Upper lobe of left lung (tissue), 6 donors: Measurements from ENCODE around the gene ILF2. TPM values are rescaled to one million over a fixed set of nuclear protein-coding genes. Genes with fewer than 3 reads are reported as not detected.
"Not testable (repeated sequence)": the region's sequence is repeated elsewhere in the genome, so short reads cannot be mapped to it uniquely, and the experiment has no call there.

Experiments
- ATAC-seq, 2 donors: fragments of 200-7000 bp; cut with Tn5 transposase; one replicate each; pipeline ENCODE4 v1.9.1; 2022; ENCODE audit warnings: mild to moderate bottlenecking in 2 of 2, moderate library complexity in 2 of 2; ENCODE audit not compliant: low FRiP score in 2 of 2
- DNase-seq, 2 donors: peaks; one replicate each; pipeline ENCODE4 v3.0.0-alpha.2; 2019 to 2020
- H3K27ac ChIP-seq, 4 donors: fragments of 200-600 bp; sonication (generic); one replicate each; pipeline ENCODE4 v1.5.1; 2016 to 2019
- H3K27me3 ChIP-seq, 4 donors: fragments of 200-600 bp; sonication (generic); one replicate each; pipeline ENCODE4 v1.5.1; 2017 to 2019
- H3K36me3 ChIP-seq, 4 donors: fragments of 200-600 bp; sonication (generic); one replicate each; pipeline ENCODE4 v1.5.1; 2016 to 2019
- H3K4me1 ChIP-seq, 4 donors: fragments of 200-600 bp; sonication (generic); one replicate each; pipeline ENCODE4 v1.5.1; 2018 to 2019
- H3K4me3 ChIP-seq, 4 donors: fragments of 200-600 bp; sonication (generic); one replicate each; pipeline ENCODE4 v1.5.1; 2017 to 2019; ENCODE audit warnings: mild to moderate bottlenecking in 2 of 4, moderate library complexity in 1 of 4
- H3K9me3 ChIP-seq, 4 donors: fragments of 200-600 bp; sonication (generic); one replicate each; pipeline ENCODE4 v1.5.1; 2018 to 2019
- EP300 ChIP-seq, 4 donors: sonication (generic); formaldehyde crosslinking; IDR thresholded peaks; one replicate each; pipeline ENCODE4 v1.5.1; 2017; ENCODE audit warnings: antibody characterized with exemption in 4 of 4, control low read depth in 2 of 4
- POLR2A ChIP-seq, 4 donors: fragments of 450-650 bp; IDR thresholded peaks; one replicate each; pipeline ENCODE4 v1.5.1; 2016 to 2017; ENCODE audit warnings: antibody characterized with exemption in 4 of 4, mild to moderate bottlenecking in 2 of 4
- POLR2AphosphoS5 ChIP-seq, 2 donors: sonication (generic); formaldehyde crosslinking; IDR thresholded peaks; one replicate each; pipeline ENCODE4 v1.5.1; 2017; ENCODE audit warnings: antibody characterized with exemption in 2 of 2
- WGBS, 2 donors: methylation state at CpG; one replicate each; pipeline ENCODE4 v1.1.5; 2017 to 2018; 5-methylcytosine and 5-hydroxymethylcytosine counted together
- total RNA-seq, 6 donors: library from RNA; depleted of rRNA in 4 of 6; stranded (reverse); fragments of >200 nt in 4 of 6; gene quantifications; one replicate each; pipeline versions ENCODE4 v1.1.0 to v1.2.1, GENCODE V29; 2016 to 2021
- TF ChIP-seq, protein P1 (sequence below), 6 experiments: fragments of 450-650 bp in 4 of 6; fragments of 200-600 bp in 2 of 6; sonication (generic) in 2 of 6; IDR thresholded peaks; one replicate each; pipeline ENCODE4 v1.5.1; 2016 to 2019; ENCODE audit warnings: antibody characterized with exemption in 6 of 6
- donor health status: DM: no; HTN: no; CAD: no; lungs with moderate emphysema.
- donor health status: DM: no; HTN: yes; CAD: no; lungs with severe emphysema.

Gene ILF2
- 100 to 1,000 TPM in 1 of 6 donors, 10 to 100 TPM in 5; 21.0 to 120 (median 75.8) TPM for total RNA-seq

DNA sequence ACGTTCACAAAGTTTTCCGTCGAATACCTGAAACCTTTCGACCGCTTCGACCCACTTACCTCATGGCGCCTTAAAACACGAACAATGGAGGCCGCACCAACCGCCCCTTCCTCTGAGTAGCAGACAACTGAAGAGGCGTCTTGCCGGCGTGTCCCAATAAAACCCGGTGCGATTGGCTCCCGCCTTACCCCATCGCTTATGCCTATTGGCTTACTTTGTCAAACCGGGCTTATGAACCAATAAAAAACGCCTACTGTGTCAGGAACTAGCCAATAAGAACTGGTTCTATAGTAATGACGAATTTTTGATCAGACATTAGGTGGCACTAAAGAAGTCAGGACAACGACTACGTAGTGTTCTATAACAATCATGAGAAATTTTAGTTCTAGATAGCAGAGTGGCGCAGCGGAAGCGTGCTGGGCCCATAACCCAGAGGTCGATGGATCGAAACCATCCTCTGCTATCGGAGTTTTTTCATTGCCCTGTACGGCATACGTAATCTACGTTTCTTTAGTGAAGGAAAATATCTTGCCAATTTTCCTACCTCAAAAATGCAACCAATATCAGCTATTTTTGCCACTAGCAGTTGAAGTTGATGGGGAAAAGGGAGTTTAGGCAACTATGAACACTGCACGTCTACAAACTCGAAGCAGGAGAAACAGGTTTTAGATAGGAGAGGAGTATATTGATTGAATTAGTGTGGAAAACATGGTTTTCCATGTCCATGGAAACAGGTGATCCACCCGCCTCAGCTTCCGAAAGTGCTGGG, at the start of gene ILF2:
Gene ILF2 (minus strand): TSS at position 135 of the 769 bp plus-strand sequence. CDS start 71 bp downstream, at position 64.
- Histone ChIP-seq H3K9me3 (no peaks in the 10 kb centered on the region), H3K4me3 (peak within 1 kb of the TSS; percentile 75 to 91 (median 84)), H3K27ac (peak within 1 kb of the TSS; percentile 89 to 91 (median 90)), H3K36me3 (peaks cover 28 to 37% (median 29%) of the 10 kb centered on the region in 4 donors), H3K27me3 (no peaks in the 10 kb centered on the region), H3K4me1 (peaks cover 8 to 23% (median 19%) of the 10 kb centered on the region in 4 donors)
- TF ChIP-seq POLR2A (IDR thresholded peaks at IDR 0.05) (peak in 3 of 4 donors; percentile 71 to 90 (median 89)), EP300 (IDR thresholded peaks at IDR 0.05) (no peak), POLR2AphosphoS5 (IDR thresholded peaks at IDR 0.05) (peak; percentile 92 to 93)
- TF ChIP-seq, protein P1, sequence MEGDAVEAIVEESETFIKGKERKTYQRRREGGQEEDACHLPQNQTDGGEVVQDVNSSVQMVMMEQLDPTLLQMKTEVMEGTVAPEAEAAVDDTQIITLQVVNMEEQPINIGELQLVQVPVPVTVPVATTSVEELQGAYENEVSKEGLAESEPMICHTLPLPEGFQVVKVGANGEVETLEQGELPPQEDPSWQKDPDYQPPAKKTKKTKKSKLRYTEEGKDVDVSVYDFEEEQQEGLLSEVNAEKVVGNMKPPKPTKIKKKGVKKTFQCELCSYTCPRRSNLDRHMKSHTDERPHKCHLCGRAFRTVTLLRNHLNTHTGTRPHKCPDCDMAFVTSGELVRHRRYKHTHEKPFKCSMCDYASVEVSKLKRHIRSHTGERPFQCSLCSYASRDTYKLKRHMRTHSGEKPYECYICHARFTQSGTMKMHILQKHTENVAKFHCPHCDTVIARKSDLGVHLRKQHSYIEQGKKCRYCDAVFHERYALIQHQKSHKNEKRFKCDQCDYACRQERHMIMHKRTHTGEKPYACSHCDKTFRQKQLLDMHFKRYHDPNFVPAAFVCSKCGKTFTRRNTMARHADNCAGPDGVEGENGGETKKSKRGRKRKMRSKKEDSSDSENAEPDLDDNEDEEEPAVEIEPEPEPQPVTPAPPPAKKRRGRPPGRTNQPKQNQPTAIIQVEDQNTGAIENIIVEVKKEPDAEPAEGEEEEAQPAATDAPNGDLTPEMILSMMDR (IDR thresholded peaks at IDR 0.05) = peak in 2 of 6 experiments; percentile 7 to 20
- 0% methylated on average over 32 to 35 of the region's 35 CpGs for WGBS, 2 donors
- ATAC-seq (peak; percentile 96 to 99), DNase-seq (peak in 1 of 2 donors; percentile 94)

DNA sequence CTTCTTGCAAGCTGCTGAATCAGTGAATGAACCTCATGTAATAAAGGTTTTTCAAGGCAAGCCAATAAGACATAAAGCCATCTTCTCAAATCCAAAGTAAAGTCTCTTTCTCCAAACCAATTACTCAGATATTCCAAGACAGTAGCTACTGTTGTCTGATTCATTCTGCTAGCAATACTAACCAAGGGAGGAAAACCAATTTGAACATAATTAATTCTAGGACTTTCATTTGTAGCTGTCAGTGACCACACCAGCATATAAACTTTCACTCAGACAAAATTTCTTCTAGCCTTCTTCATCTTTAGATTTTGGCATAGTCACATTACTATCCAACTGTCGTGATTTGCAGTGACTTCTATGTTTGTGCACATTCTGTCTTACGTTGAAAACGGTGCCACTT, 46.5 kb upstream of the ILF2 start:
- Histone ChIP-seq H3K4me3 (no peak overlapping the region), H3K9me3 (no peaks in the 10 kb centered on the region), H3K27me3 (no peaks in the 10 kb centered on the region), H3K4me1 (no peaks in the 10 kb centered on the region), H3K36me3 (no peaks in the 10 kb centered on the region), H3K27ac (no peak overlapping the region)
- 84 to 85% methylated on average over 3 of the region's 3 CpGs for WGBS, 2 donors
- ATAC-seq (no peak), DNase-seq (no peak)
- no peak for TF ChIP-seq POLR2A (IDR thresholded peaks at IDR 0.05)
- no peak for TF ChIP-seq EP300 (IDR thresholded peaks at IDR 0.05)
- no peak for TF ChIP-seq POLR2AphosphoS5 (IDR thresholded peaks at IDR 0.05)
- TF ChIP-seq, protein P1 (IDR thresholded peaks at IDR 0.05) = no peak

DNA sequence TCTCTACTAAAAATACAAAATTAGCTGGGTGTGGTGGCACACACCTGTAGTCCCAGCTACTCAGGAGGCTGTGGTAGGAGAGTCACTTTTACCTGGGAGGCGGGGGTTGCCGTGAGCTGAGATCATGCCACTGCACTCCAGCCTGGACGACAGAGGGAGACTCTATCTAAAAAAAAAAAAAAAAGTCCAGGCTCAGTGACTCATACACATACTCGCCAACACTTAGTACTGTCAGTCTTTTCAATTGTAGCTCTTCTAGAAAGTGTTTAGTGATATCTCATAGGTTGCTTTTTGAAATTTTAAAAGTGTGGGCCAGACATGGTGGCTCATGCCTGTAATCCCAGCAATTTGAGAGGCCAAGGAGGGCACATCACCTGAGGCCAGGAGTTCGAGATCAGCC, 45.4 kb upstream of the ILF2 start:
- H3K4me3 ChIP-seq, DNase-seq, H3K9me3 ChIP-seq, H3K4me1 ChIP-seq, H3K27me3 ChIP-seq, H3K36me3 ChIP-seq, ATAC-seq, H3K27ac ChIP-seq: not testable (repeated sequence)
- 77 to 91% methylated on average over 5 of the region's 5 CpGs for WGBS, 2 donors

DNA sequence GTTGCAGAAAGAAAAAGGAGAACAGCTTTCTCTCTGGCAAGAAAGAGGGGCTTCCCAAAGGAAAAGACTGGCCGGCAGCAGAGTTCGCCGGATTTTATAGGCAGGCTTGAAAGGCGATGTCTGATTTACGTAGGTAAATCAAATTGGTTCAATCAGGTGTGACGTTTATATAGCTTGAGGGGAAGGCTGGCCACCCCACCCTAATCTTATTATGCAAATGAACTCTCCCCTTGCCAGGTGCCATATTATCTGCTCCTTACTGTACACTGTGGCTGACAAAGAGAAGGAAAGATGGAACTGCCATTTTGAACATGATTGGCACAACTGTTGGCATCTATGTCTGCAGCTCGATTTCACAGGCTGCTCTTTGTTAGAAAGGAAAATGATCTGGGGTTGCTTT, 40.2 kb upstream of the ILF2 start:
- no peak for ATAC-seq
- H3K27ac ChIP-seq = no peak overlapping the region
- no peaks in the 10 kb centered on the region for H3K9me3 ChIP-seq
- no peak for TF ChIP-seq POLR2A (IDR thresholded peaks at IDR 0.05)
- TF ChIP-seq POLR2AphosphoS5 (IDR thresholded peaks at IDR 0.05) = no peak
- TF ChIP-seq, protein P1 (IDR thresholded peaks at IDR 0.05) = no peak
- no peak for TF ChIP-seq EP300 (IDR thresholded peaks at IDR 0.05)
- H3K4me1 ChIP-seq = no peaks in the 10 kb centered on the region
- H3K36me3 ChIP-seq = no peaks in the 10 kb centered on the region
- no peaks in the 10 kb centered on the region for H3K27me3 ChIP-seq
- 67 to 76% methylated on average over 7 of the region's 7 CpGs for WGBS, 2 donors
- H3K4me3 ChIP-seq = no peak overlapping the region
- DNase-seq = no peak

DNA sequence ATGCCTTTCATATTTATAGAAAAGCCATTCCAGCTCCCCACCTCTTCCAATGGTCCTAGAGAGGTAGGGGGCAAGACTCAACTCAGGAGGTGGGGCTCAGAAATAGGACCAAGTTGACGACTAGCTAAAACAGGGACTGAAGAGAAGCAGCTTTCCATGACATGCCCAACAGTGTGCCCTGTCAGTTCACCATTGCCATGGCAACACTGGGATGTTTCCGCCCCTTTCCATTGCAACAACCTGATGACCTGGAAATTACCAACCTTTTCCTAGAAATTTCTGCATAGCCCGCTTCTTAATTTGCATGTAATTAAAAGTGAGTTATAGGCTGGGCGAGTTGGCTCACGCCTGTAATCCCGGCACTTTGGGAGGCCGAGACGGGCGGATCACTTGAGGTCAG, 34.7 kb upstream of the ILF2 start:
- H3K36me3 ChIP-seq = no peaks in the 10 kb centered on the region
- ATAC-seq (no peak), DNase-seq (no peak)
- no peaks in the 10 kb centered on the region for H3K9me3 ChIP-seq
- H3K27me3 ChIP-seq = no peaks in the 10 kb centered on the region
- no peak overlapping the region for H3K4me3 ChIP-seq
- TF ChIP-seq EP300 (IDR thresholded peaks at IDR 0.05) = no peak
- no peak for TF ChIP-seq POLR2AphosphoS5 (IDR thresholded peaks at IDR 0.05)
- TF ChIP-seq, protein P1 (IDR thresholded peaks at IDR 0.05) = no peak
- no peak for TF ChIP-seq POLR2A (IDR thresholded peaks at IDR 0.05)
- no peak overlapping the region for H3K27ac ChIP-seq
- no peaks in the 10 kb centered on the region for H3K4me1 ChIP-seq
- WGBS, 2 donors = 94 to 97% methylated on average over 9 of the region's 9 CpGs
